ENCODE measurements around the gene EHMT2.

Gene EHMT2

GRCh38 chr6:31831350-31832215 is 65.9 kb downstream of the EHMT2 start:
- no peak for DNase-seq (ENCODE audit: extremely low read depth, low read depth)
- TF ChIP-seq, protein P1, sequence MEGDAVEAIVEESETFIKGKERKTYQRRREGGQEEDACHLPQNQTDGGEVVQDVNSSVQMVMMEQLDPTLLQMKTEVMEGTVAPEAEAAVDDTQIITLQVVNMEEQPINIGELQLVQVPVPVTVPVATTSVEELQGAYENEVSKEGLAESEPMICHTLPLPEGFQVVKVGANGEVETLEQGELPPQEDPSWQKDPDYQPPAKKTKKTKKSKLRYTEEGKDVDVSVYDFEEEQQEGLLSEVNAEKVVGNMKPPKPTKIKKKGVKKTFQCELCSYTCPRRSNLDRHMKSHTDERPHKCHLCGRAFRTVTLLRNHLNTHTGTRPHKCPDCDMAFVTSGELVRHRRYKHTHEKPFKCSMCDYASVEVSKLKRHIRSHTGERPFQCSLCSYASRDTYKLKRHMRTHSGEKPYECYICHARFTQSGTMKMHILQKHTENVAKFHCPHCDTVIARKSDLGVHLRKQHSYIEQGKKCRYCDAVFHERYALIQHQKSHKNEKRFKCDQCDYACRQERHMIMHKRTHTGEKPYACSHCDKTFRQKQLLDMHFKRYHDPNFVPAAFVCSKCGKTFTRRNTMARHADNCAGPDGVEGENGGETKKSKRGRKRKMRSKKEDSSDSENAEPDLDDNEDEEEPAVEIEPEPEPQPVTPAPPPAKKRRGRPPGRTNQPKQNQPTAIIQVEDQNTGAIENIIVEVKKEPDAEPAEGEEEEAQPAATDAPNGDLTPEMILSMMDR (IDR thresholded peaks at IDR 0.05; ENCODE audit: low read depth, low read length): no peak

- no peak for DNase-seq (ENCODE audit: extremely low read depth, low read depth)
- TF ChIP-seq, protein P1 (IDR thresholded peaks at IDR 0.05; ENCODE audit: low read depth, low read length): no peak
Measured at GRCh38 chr6:31830886-31831335, 66.6 kb downstream of the EHMT2 start.
